Bronchial smooth muscle cell (primary cell): ENCODE data around the gene ZNF444. TPM values are rescaled to one million over a fixed set of nuclear protein-coding genes. Genes with fewer than 3 reads are reported as not detected.

Experiments used
- total RNA-seq: library from RNA; depleted of rRNA; stranded (reverse); fragments of >200 nt; gene quantifications from 2 replicates; pipeline ENCODE4 v1.2.1, GENCODE V29; 2014

Gene ZNF444
- total RNA-seq = 9.6 and 11.5 TPM in 2 replicates

GRCh38 chr19:56140583-56141416 is at the start of gene ZNF444:
Gene ZNF444, plus strand, starts transcription at chr19:56141287. Its CDS starts 5,625 bp downstream, at chr19:56146912.

DNA sequence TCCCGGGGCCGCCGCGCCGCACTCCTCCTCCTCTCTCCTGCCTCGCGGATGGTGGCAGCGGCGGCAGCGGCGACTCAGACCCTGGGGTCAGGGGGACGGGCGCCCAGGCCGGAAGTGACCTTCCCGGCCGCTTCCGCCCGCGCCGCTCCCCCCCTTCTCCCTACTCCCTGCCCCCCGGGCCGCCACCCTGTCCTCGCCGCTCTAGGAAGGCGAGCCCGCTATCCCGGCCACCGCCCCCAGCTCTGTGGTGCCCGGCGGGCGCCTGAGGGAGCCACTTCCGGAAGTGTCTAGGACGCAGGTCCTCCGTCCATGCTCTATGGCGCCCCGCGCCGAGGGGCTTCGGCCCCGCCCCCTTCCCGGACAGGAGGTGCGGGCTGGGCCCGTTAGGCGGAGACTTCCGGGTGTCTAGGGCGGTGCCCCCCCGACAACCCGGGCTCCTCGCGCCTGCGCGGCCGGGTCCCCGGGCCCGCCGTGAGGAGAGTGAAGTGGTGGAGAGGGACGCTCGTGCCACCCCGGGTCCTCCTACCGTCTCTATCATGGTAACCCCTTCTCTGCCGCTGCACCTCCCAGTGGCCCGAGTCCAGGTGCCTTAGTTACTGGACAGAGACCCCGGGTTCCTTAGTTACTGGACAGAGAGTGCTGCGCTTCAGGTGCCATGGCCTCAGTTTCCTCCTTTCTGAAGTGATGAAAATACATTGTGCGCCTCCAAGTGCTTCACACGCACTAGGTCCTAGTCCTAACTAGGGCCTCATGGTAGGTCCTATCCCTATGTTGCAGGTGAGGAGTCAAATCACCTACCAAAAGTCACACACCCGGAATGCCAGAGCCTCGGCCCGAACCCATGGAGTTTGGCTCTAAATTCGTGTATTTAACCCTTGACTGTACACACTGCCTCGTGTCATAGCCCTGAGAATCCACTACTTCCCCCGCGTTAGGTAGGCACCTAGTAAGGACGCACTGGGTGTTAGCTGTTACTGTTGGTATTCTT is 19.6 kb upstream of the ZNF444 start, which contains the start of gene ZNF787:
TSS of gene ZNF787 (minus strand) at position 116 of the 988 bp plus-strand sequence. CDS start 18,078 bp downstream, outside the sequence.

GRCh38 chr19:56175861-56176307 is 34.8 kb downstream of the ZNF444 start, which contains the start of gene GALP:
Gene GALP, plus strand, starts transcription at chr19:56176008. Its CDS starts 1,101 bp downstream, at chr19:56177109.

DNA sequence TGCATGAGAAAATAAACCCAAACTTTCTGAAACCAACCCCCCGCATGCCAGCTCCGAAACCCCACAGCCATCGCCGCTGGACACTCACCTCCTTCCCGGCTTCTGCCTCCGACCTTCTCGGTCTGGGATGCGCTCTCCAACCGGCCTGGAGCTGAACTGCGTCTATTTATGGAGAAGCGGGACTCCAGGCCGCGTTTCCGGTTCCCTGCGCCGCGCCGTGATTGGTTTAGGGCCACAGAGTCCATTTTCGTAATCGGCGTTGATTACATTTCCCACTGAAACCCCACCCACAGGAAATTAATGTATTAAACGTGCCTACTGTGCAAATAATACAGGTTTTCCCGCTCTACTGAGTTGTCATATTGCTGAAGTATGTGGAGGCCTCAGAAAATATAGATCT is 56.6 kb downstream of the ZNF444 start, which contains the start of gene ZSCAN5B:
TSS of gene ZSCAN5B (minus strand) at position 138 of the 400 bp plus-strand sequence. CDS start 4,731 bp downstream, outside the sequence.

DNA sequence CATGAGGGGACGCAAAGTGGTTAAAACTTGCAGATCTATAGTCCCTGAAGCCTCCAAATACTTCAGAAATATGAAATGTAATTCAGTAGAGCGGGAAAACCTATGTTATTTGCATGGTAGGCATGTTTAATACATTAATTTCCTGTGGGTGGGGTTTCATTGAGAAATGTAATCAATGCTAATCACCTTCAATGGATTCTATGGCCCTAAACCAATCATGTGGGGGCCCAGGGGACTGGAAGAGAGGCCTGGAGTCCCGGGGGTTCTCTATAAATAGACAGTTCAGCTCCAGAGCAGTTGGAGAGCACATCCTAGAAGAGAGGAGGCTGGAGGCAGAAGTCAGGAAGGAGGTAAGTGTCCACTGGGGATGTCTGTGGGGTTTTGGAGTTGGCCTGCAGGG is 60.9 kb downstream of the ZNF444 start, which contains the start of gene ZSCAN5C:
TSS of gene ZSCAN5C (plus strand) at position 301 of the 400 bp plus-strand sequence. CDS start 3,641 bp downstream, outside the sequence.

Other genes starting within 250 kb of the ZNF444 start
- not detected in 2 replicates for gene NLRP13, start 209.0 kb upstream of the ZNF444 start, total RNA-seq
- not detected in 2 replicates for gene NLRP8, start 193.5 kb upstream of the ZNF444 start, total RNA-seq
- gene NLRP5, start 154.5 kb upstream of the ZNF444 start, total RNA-seq = not detected in 2 replicates
- gene ZNF787, start 20.0 kb upstream of the ZNF444 start, total RNA-seq = 18.8 and 23.5 TPM in 2 replicates
- not detected in 2 replicates for gene GALP, start 34.7 kb downstream of the ZNF444 start, total RNA-seq
- gene ZSCAN5B, start 56.5 kb downstream of the ZNF444 start, total RNA-seq = not detected in 2 replicates
- gene ZSCAN5C, start 61.0 kb downstream of the ZNF444 start, total RNA-seq = not detected in 2 replicates
- gene EDDM13, start 131.5 kb downstream of the ZNF444 start, total RNA-seq = not detected in 2 replicates
- 6.8 and 10.6 TPM in 2 replicates for gene ZSCAN5A, start 173.6 kb downstream of the ZNF444 start, total RNA-seq